ENCODE data around the gene SGMS1.

SGMS1 gene

DNA sequence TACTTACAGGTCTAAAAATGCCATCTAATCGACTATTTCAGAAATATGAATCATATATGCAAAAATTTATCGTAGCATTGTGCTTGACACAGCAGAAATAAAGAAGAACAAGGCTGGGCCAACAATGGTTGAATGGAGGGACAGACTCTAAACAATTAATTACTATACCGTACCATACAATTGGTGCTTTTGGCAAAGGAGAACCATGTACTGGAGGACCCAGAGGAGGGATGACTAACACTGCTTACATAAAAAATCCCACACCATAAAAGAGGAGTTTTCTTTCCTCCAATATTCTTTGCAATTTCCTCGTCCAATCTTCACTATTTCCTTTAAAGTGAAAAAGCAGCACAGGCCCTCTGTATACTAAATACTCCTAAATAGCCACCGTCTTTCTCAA lies 94.1 kb downstream of the SGMS1 start:
- Histone ChIP-seq H3K23ac (ENCODE audit: low read length in 2 of 2) (no peak overlapping the region), H4K91ac (ENCODE audit: low read length) (no peak overlapping the region), H2BK15ac (ENCODE audit: low read depth, poor library complexity, severe bottlenecking) (no peak overlapping the region), H2BK12ac (ENCODE audit: low read length in 2 of 2) (no peak overlapping the region), H3K18ac (ENCODE audit: low read depth in 1 of 2, low read length in 2 of 2) (no peak overlapping the region), H2BK120ac (ENCODE audit: low read depth, low read length) (no peak overlapping the region), H2AFZ (ENCODE audit: low read depth, low read length) (no peak overlapping the region), H3K4ac (ENCODE audit: low read depth in 1 of 2, low read length in 2 of 2) (no peak overlapping the region), H3K27me3 (ENCODE audit: control insufficient read depth in 1 of 2, insufficient read depth in 1 of 2, low read length in 2 of 2) (no peaks in the 10 kb centered on the region), H3K36me3 (ENCODE audit: control insufficient read depth in 1 of 2, insufficient read depth in 2 of 2, low read depth in 1 of 2, low read length in 2 of 2) (no peaks in the 10 kb centered on the region), H2BK5ac (ENCODE audit: low read depth, low read length, poor library complexity, severe bottlenecking) (no peak overlapping the region), H3K14ac (ENCODE audit: low read length in 2 of 2) (no peak overlapping the region), H2AK5ac (ENCODE audit: low read length, severe bottlenecking) (no peak overlapping the region), H3K27ac (ENCODE audit: low read length, poor library complexity, severe bottlenecking) (no peak overlapping the region), H3K9me3 (ENCODE audit: control insufficient read depth, low read length) (no peaks in the 10 kb centered on the region), H3K4me2 (ENCODE audit: low read length, poor library complexity, severe bottlenecking) (no peak overlapping the region), H3K9ac (ENCODE audit: low read length) (no peak overlapping the region), H4K8ac (ENCODE audit: low read length) (no peak overlapping the region), H3K4me3 (ENCODE audit: insufficient read depth in 1 of 2, low read depth in 1 of 2, low read length in 2 of 2) (no peak overlapping the region), H3K79me1 (replicated peaks; ENCODE audit: low read length, poor library complexity, severe bottlenecking) (peaks cover 11% of the 10 kb centered on the region), H3K4me1 (ENCODE audit: control insufficient read depth, insufficient read depth, low read depth, low read length) (no peaks in the 10 kb centered on the region)
- WGBS: 90% methylated on average over 5 of the region's 5 CpGs
- no peak for DNase-seq

GRCh38 chr10:50528206-50528605 lies 95.5 kb downstream of the SGMS1 start:
- Histone ChIP-seq H3K14ac (ENCODE audit: low read length in 2 of 2) (no peak overlapping the region), H3K79me1 (replicated peaks; ENCODE audit: low read length, poor library complexity, severe bottlenecking) (peaks cover 11% of the 10 kb centered on the region), H3K4ac (ENCODE audit: low read depth in 1 of 2, low read length in 2 of 2) (no peak overlapping the region), H3K4me2 (ENCODE audit: low read length, poor library complexity, severe bottlenecking) (no peak overlapping the region), H3K27me3 (ENCODE audit: control insufficient read depth in 1 of 2, insufficient read depth in 1 of 2, low read length in 2 of 2) (no peaks in the 10 kb centered on the region), H2BK12ac (ENCODE audit: low read length in 2 of 2) (no peak overlapping the region), H2AK5ac (ENCODE audit: low read length, severe bottlenecking) (no peak overlapping the region), H3K27ac (ENCODE audit: low read length, poor library complexity, severe bottlenecking) (no peak overlapping the region), H3K9ac (ENCODE audit: low read length) (no peak overlapping the region), H3K9me3 (ENCODE audit: control insufficient read depth, low read length) (no peaks in the 10 kb centered on the region), H3K4me3 (ENCODE audit: insufficient read depth in 1 of 2, low read depth in 1 of 2, low read length in 2 of 2) (no peak overlapping the region), H4K91ac (ENCODE audit: low read length) (no peak overlapping the region), H3K36me3 (ENCODE audit: control insufficient read depth in 1 of 2, insufficient read depth in 2 of 2, low read depth in 1 of 2, low read length in 2 of 2) (no peaks in the 10 kb centered on the region), H3K4me1 (ENCODE audit: control insufficient read depth, insufficient read depth, low read depth, low read length) (no peaks in the 10 kb centered on the region), H4K8ac (ENCODE audit: low read length) (no peak overlapping the region), H3K18ac (ENCODE audit: low read depth in 1 of 2, low read length in 2 of 2) (no peak overlapping the region), H2AFZ (ENCODE audit: low read depth, low read length) (no peak overlapping the region), H3K23ac (ENCODE audit: low read length in 2 of 2) (no peak overlapping the region), H2BK15ac (ENCODE audit: low read depth, poor library complexity, severe bottlenecking) (no peak overlapping the region), H2BK120ac (ENCODE audit: low read depth, low read length) (no peak overlapping the region), H2BK5ac (ENCODE audit: low read depth, low read length, poor library complexity, severe bottlenecking) (no peak overlapping the region)
- no peak for DNase-seq
- 97% methylated on average over 2 of the region's 2 CpGs for WGBS

GRCh38 chr10:50527442-50528043 lies 96.2 kb downstream of the SGMS1 start:
- Histone ChIP-seq H2AFZ (ENCODE audit: low read depth, low read length) (no peak overlapping the region), H3K9ac (ENCODE audit: low read length) (no peak overlapping the region)

DNA sequence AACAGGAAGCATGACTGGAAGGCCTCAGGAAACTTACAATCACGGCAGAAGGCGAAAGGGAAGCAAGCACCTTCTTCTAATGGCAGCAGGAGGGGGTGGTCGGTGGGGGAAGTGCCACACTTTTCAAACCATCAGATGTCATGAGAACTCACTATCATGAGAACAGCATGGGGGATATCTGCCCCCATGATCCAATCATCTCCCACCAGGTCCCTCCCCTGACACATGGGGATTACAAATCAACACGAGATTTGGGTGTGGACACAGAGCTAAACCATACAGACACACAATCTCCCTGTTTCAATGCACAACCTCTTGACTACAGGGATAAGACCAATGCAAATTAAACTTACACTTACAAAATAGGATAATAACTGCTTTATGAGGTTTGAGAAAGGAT lies 97.6 kb downstream of the SGMS1 start:
- Histone ChIP-seq H2BK5ac (ENCODE audit: low read depth, low read length, poor library complexity, severe bottlenecking) (no peak overlapping the region), H3K27me3 (ENCODE audit: control insufficient read depth in 1 of 2, insufficient read depth in 1 of 2, low read length in 2 of 2) (no peaks in the 10 kb centered on the region), H3K27ac (ENCODE audit: low read length, poor library complexity, severe bottlenecking) (no peak overlapping the region), H2BK12ac (ENCODE audit: low read length in 2 of 2) (no peak overlapping the region), H4K8ac (ENCODE audit: low read length) (no peak overlapping the region), H3K4me2 (ENCODE audit: low read length, poor library complexity, severe bottlenecking) (no peak overlapping the region), H3K9ac (ENCODE audit: low read length) (no peak overlapping the region), H3K18ac (ENCODE audit: low read depth in 1 of 2, low read length in 2 of 2) (no peak overlapping the region), H2AK5ac (ENCODE audit: low read length, severe bottlenecking) (no peak overlapping the region), H4K91ac (ENCODE audit: low read length) (no peak overlapping the region), H2AFZ (ENCODE audit: low read depth, low read length) (no peak overlapping the region), H2BK120ac (ENCODE audit: low read depth, low read length) (no peak overlapping the region), H3K4ac (ENCODE audit: low read depth in 1 of 2, low read length in 2 of 2) (no peak overlapping the region), H2BK15ac (ENCODE audit: low read depth, poor library complexity, severe bottlenecking) (no peak overlapping the region), H3K79me1 (replicated peaks; ENCODE audit: low read length, poor library complexity, severe bottlenecking) (peaks cover 6% of the 10 kb centered on the region), H3K23ac (ENCODE audit: low read length in 2 of 2) (no peak overlapping the region), H3K4me3 (ENCODE audit: insufficient read depth in 1 of 2, low read depth in 1 of 2, low read length in 2 of 2) (no peak overlapping the region), H3K36me3 (ENCODE audit: control insufficient read depth in 1 of 2, insufficient read depth in 2 of 2, low read depth in 1 of 2, low read length in 2 of 2) (no peaks in the 10 kb centered on the region), H3K14ac (ENCODE audit: low read length in 2 of 2) (no peak overlapping the region), H3K9me3 (ENCODE audit: control insufficient read depth, low read length) (no peaks in the 10 kb centered on the region), H3K4me1 (ENCODE audit: control insufficient read depth, insufficient read depth, low read depth, low read length) (peaks cover 3% of the 10 kb centered on the region)
- no peak for DNase-seq
- WGBS: 93% methylated on average over 4 of the region's 4 CpGs

More at GRCh38 chr10:50527442-50528043, 96.2 kb downstream of the SGMS1 start:
- Histone ChIP-seq H2BK120ac (ENCODE audit: low read depth, low read length) (no peak overlapping the region), H3K4ac (ENCODE audit: low read depth in 1 of 2, low read length in 2 of 2) (no peak overlapping the region), H4K91ac (ENCODE audit: low read length) (no peak overlapping the region), H3K4me1 (ENCODE audit: control insufficient read depth, insufficient read depth, low read depth, low read length) (peaks cover 3% of the 10 kb centered on the region), H4K8ac (ENCODE audit: low read length) (no peak overlapping the region), H2BK12ac (ENCODE audit: low read length in 2 of 2) (no peak overlapping the region), H3K4me2 (ENCODE audit: low read length, poor library complexity, severe bottlenecking) (no peak overlapping the region), H3K79me1 (replicated peaks; ENCODE audit: low read length, poor library complexity, severe bottlenecking) (peaks cover 11% of the 10 kb centered on the region), H2BK15ac (ENCODE audit: low read depth, poor library complexity, severe bottlenecking) (no peak overlapping the region), H2AK5ac (ENCODE audit: low read length, severe bottlenecking) (no peak overlapping the region), H3K18ac (ENCODE audit: low read depth in 1 of 2, low read length in 2 of 2) (no peak overlapping the region), H3K36me3 (ENCODE audit: control insufficient read depth in 1 of 2, insufficient read depth in 2 of 2, low read depth in 1 of 2, low read length in 2 of 2) (no peaks in the 10 kb centered on the region), H3K4me3 (ENCODE audit: insufficient read depth in 1 of 2, low read depth in 1 of 2, low read length in 2 of 2) (no peak overlapping the region), H3K9me3 (ENCODE audit: control insufficient read depth, low read length) (no peaks in the 10 kb centered on the region), H3K27ac (ENCODE audit: low read length, poor library complexity, severe bottlenecking) (no peak overlapping the region), H3K23ac (ENCODE audit: low read length in 2 of 2) (no peak overlapping the region), H3K27me3 (ENCODE audit: control insufficient read depth in 1 of 2, insufficient read depth in 1 of 2, low read length in 2 of 2) (no peaks in the 10 kb centered on the region), H2BK5ac (ENCODE audit: low read depth, low read length, poor library complexity, severe bottlenecking) (no peak overlapping the region), H3K14ac (ENCODE audit: low read length in 2 of 2) (no peak overlapping the region)
- 60% methylated on average over 5 of the region's 7 CpGs for WGBS
- DNase-seq: no peak
